GM11168 (cell line): ENCODE measurements around the gene GABRA5.

Experiments used
- in situ Hi-C: fragments of 300-500 bp; cut with MboI; formaldehyde crosslinking; loops from one replicate; pipeline ENCODE4 v1.12.0; 2022; ENCODE audit warnings: low sequenced_read_pairs; ENCODE audit not compliant: unreplicated experiment

The GABRA5 gene

GRCh38 chr15:26901041-26901440 is 34.2 kb downstream of the GABRA5 start:
- in situ Hi-C loops: no loop called here

GRCh38 chr15:26910715-26911114 is 43.9 kb downstream of the GABRA5 start:
- in situ Hi-C loops: no loop called here

GRCh38 chr15:26921433-26921832 is 54.6 kb downstream of the GABRA5 start:
- in situ Hi-C loops: no loop called here

- in situ Hi-C loops: no loop called here
Observed at GRCh38 chr15:26926081-26926480, 59.2 kb downstream of the GABRA5 start.

GRCh38 chr15:26928051-26928450 is 61.2 kb downstream of the GABRA5 start:
- in situ Hi-C loops: no loop called here

- in situ Hi-C loops: no loop called here
Observed at GRCh38 chr15:26929588-26929987, 62.7 kb downstream of the GABRA5 start.

GRCh38 chr15:26934848-26935247 is 68.0 kb downstream of the GABRA5 start:
- in situ Hi-C loops: no loop called here

GRCh38 chr15:26935322-26935721 is 68.5 kb downstream of the GABRA5 start:
- in situ Hi-C loops: no loop called here

- in situ Hi-C loops: no loop called here
Observed at GRCh38 chr15:26936502-26936901, 69.6 kb downstream of the GABRA5 start.

GRCh38 chr15:26937134-26937533 is 70.3 kb downstream of the GABRA5 start:
- in situ Hi-C loops: no loop called here

GRCh38 chr15:26939398-26939797 is 72.5 kb downstream of the GABRA5 start:
- in situ Hi-C loops: no loop called here

GRCh38 chr15:26941489-26941888 is 74.6 kb downstream of the GABRA5 start:
- in situ Hi-C loops: no loop called here

- in situ Hi-C loops: no loop called here
Observed at GRCh38 chr15:26943866-26944265, 77.0 kb downstream of the GABRA5 start.

GRCh38 chr15:26945046-26945445 is 78.2 kb downstream of the GABRA5 start:
- in situ Hi-C loops: no loop called here

- in situ Hi-C loops: no loop called here
Observed at GRCh38 chr15:26950001-26950400, 83.1 kb downstream of the GABRA5 start.

- in situ Hi-C loops: no loop called here
Observed at GRCh38 chr15:26954403-26954802, 87.5 kb downstream of the GABRA5 start.

- in situ Hi-C loops: no loop called here
Observed at GRCh38 chr15:26967719-26968269, 100.9 kb downstream of the GABRA5 start.

GRCh38 chr15:26968806-26969205 is 101.9 kb downstream of the GABRA5 start:
- in situ Hi-C loops: no loop called here

- in situ Hi-C loops: no loop called here
Observed at GRCh38 chr15:26970712-26971210, 103.9 kb downstream of the GABRA5 start, which contains the start of gene GABRG3. GABRG3 (plus strand) TSS chr15:26971181.

GRCh38 chr15:26971271-26972018 is 104.6 kb downstream of the GABRA5 start:
- in situ Hi-C loops: no loop called here

- in situ Hi-C loops: no loop called here
Observed at GRCh38 chr15:26972636-26973035, 105.8 kb downstream of the GABRA5 start.
